ENCODE measurements around the gene RIMS1. TPM values are rescaled to one million over a fixed set of nuclear protein-coding genes. Genes with fewer than 3 reads are reported as not detected.
"Not testable (repeated sequence)": the region's sequence is repeated elsewhere in the genome, so short reads cannot be mapped to it uniquely, and the experiment has no call there.

The RIMS1 gene
- total RNA-seq, 3 donors from 2014 or later, result 0.53 to 2.2 TPM; not detected in 1

GRCh38 chr6:72322771-72323170, 436.4 kb downstream of the RIMS1 start:
- H3K9me3 ChIP-seq, result no peaks in the 10 kb centered on the region
- no peak overlapping the region for H3K4me3 ChIP-seq
- intact Hi-C loops (cut with DNase I, micrococcal nuclease), result no loop called here
- no peak for TF ChIP-seq CTCF (IDR thresholded peaks at IDR 0.05)
- DNase-seq (no peak), ATAC-seq (no peak)
- H3K4me1 ChIP-seq (ENCODE audit: low read depth), result no peaks in the 10 kb centered on the region
- H3K36me3 ChIP-seq (ENCODE audit: low read depth), result no peaks in the 10 kb centered on the region

- H3K36me3 ChIP-seq (ENCODE audit: low read depth), result no peaks in the 10 kb centered on the region
- no peaks in the 10 kb centered on the region for H3K9me3 ChIP-seq
- DNase-seq, result no peak
- no peak overlapping the region for H3K4me3 ChIP-seq
- H3K4me1 ChIP-seq (ENCODE audit: low read depth), result no peaks in the 10 kb centered on the region
- no peak for TF ChIP-seq CTCF (IDR thresholded peaks at IDR 0.05)
- ATAC-seq, result no peak
- intact Hi-C loops (cut with DNase I, micrococcal nuclease), result no loop called here
These were observed 438.2 kb downstream of the RIMS1 start for GRCh38 chr6:72324591-72324990.

- Histone ChIP-seq H3K4me1 (ENCODE audit: low read depth) (no peaks in the 10 kb centered on the region), H3K36me3 (ENCODE audit: low read depth) (no peaks in the 10 kb centered on the region), H3K9me3 (no peaks in the 10 kb centered on the region), H3K4me3 (no peak overlapping the region)
- intact Hi-C loops (cut with DNase I, micrococcal nuclease), result no loop called here
- ATAC-seq (no peak), DNase-seq (no peak)
- no peak for TF ChIP-seq CTCF (IDR thresholded peaks at IDR 0.05)
These were observed 442.4 kb downstream of the RIMS1 start for GRCh38 chr6:72328775-72329174.

GRCh38 chr6:72335203-72335602, 448.9 kb downstream of the RIMS1 start:
- intact Hi-C loops (cut with DNase I, micrococcal nuclease); H3K9me3 ChIP-seq; H3K4me3 ChIP-seq; ATAC-seq; DNase-seq; H3K36me3 ChIP-seq (ENCODE audit: low read depth); H3K4me1 ChIP-seq (ENCODE audit: low read depth): not testable (repeated sequence)

- TF ChIP-seq CTCF (IDR thresholded peaks at IDR 0.05), result no peak
- no peaks in the 10 kb centered on the region for H3K4me1 ChIP-seq (ENCODE audit: low read depth)
- no peaks in the 10 kb centered on the region for H3K36me3 ChIP-seq (ENCODE audit: low read depth)
- no peak overlapping the region for H3K4me3 ChIP-seq
- DNase-seq (no peak), ATAC-seq (no peak)
- H3K9me3 ChIP-seq, result no peaks in the 10 kb centered on the region
- intact Hi-C loops (cut with DNase I, micrococcal nuclease), result no loop called here
These were observed 462.6 kb downstream of the RIMS1 start for GRCh38 chr6:72348926-72349325.

GRCh38 chr6:72350296-72350881, 464.0 kb downstream of the RIMS1 start:
- DNase-seq, result no peak
- intact Hi-C loops (cut with DNase I, micrococcal nuclease), result no loop called here
- ATAC-seq, result no peak
- Histone ChIP-seq H3K9me3 (no peaks in the 10 kb centered on the region), H3K4me3 (no peak overlapping the region), H3K36me3 (ENCODE audit: low read depth) (no peaks in the 10 kb centered on the region), H3K4me1 (ENCODE audit: low read depth) (no peaks in the 10 kb centered on the region)
- no peak for TF ChIP-seq CTCF (IDR thresholded peaks at IDR 0.05)
